ENCODE results near the gene SLC25A4.
"Not testable (repeated sequence)": the region's sequence is repeated elsewhere in the genome, so short reads cannot be mapped to it uniquely, and the experiment has no call there.

SLC25A4 gene

GRCh38 chr4:185186769-185187168 lies 43.7 kb downstream of the SLC25A4 start:
- DNase-seq: no peak

GRCh38 chr4:185189606-185190305 lies 46.7 kb downstream of the SLC25A4 start:
- DNase-seq: no peak

- DNase-seq: no peak
Measured at GRCh38 chr4:185190306-185190856, 47.3 kb downstream of the SLC25A4 start.

DNA sequence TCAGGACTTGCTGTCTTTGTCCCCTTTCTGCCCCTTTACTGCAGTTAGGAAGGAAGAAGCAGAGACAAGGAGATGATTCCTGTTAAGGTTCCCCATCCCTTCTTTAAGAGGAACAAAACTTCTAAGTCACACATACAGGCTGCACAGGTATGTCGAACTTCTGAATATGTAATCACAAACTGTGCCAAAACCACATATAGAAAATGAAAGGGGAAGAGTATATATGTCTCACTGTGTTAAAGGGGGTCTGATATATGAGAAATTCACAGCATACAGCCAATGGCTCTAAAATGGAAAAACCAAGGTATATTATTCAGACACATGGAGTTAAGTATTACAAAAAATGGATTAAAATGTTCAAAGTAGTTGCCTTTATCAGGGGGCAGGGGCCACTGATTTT lies 49.0 kb downstream of the SLC25A4 start:
- no peak for DNase-seq

DNA sequence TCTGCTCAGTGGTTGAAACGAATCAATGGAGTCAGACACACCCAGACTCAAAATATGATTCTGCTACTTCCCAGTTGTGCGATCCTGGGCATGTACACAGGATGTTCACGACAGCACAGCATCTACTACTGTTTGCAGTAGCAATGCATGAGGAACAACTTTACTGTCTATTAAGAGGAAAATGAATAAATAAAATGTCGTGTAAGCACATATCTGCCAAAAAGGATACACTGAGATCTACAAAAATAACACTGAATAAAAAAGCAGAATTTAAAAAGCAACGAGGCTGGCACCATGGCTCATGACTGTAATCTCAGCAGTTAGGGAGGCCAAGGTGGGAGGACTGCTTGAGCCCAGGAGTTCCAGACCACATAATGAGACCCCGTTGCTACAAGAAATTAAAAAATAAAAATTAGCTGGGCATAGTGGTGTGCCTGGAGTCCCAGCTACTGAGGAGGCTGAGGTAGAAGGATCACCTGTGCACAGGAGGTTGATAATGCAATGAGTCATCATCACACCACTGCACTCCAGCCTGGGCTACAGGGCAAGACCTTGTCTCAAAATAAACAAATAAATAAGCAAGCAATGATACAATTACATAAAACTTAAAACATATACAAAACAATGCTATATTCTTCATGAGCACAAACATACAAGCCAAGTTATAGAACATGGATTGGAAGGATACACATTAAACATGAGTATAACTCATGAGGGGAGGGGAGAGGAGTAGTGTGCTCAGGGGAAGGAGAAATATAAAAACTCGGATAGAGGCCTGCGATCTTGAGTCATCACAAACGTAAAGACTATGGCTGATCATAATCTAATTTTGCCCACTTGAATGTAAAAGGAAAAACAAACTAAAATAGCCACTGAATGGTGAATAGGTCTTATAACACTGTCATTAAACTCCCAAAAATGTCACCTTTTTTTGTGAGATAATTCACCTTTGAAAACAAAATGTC lies 52.1 kb downstream of the SLC25A4 start:
- DNase-seq: no peak

- no peak for DNase-seq
Measured at GRCh38 chr4:185196437-185196836, 53.4 kb downstream of the SLC25A4 start.

GRCh38 chr4:185198189-185198588 lies 55.1 kb downstream of the SLC25A4 start:
- not testable (repeated sequence) for DNase-seq

Measured in RPMI8226 (cell line).